MM.1S (cell line): ENCODE data around the gene TRAIP.

Experiments
- CTCF ChIP-seq: fragments of 300-600 bp; sonication (generic); IDR thresholded peaks from 2 replicates; pipeline ENCODE4 v1.5.1; 2016; ENCODE audit warnings: antibody characterized with exemption, low read length, mixed read lengths
- EZH2 ChIP-seq: fragments of 300-600 bp; sonication (generic); optimal IDR thresholded peaks from 2 replicates; pipeline ENCODE3; 2017; ENCODE audit warnings: low read depth, mild to moderate bottlenecking, antibody characterized with exemption, low read length, mixed read lengths

GRCh38 chr3:49842843-49843517, 13.4 kb downstream of the TRAIP start:
- no peak for TF ChIP-seq EZH2
- no peak for TF ChIP-seq CTCF
